Measurements from ENCODE around the gene SRRM3.

DNA sequence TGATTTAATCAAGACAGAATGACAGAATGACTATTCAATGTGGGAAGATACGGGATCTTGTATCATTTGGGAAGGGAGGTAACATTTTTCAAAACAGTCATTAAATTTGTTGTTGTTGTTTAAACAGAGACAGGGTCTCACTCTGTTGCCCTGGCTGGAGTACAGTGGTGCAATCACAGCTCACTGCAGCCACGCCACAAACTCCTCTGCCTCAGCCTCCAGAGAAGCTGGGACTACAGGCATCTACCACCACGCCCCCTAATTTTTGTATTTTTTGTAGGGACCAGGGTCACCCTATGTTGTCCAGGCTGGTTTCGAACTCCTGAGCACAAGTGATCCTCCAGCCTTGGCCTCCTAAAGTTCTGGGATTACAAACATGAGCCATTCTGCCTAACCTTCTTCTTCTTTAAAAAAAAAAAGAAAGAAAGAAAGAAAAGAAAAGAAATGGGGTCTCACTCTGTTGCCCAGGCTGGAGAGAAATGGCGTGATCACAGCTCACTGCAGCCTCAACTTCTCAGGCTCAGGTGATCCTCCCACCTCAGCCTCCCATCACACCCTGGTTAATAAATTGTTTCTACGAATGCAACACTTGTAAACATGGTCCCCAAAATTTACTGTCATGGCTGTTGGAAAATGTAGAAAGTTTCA lies 132.7 kb downstream of the SRRM3 start:
- TF ChIP-seq, protein P1, sequence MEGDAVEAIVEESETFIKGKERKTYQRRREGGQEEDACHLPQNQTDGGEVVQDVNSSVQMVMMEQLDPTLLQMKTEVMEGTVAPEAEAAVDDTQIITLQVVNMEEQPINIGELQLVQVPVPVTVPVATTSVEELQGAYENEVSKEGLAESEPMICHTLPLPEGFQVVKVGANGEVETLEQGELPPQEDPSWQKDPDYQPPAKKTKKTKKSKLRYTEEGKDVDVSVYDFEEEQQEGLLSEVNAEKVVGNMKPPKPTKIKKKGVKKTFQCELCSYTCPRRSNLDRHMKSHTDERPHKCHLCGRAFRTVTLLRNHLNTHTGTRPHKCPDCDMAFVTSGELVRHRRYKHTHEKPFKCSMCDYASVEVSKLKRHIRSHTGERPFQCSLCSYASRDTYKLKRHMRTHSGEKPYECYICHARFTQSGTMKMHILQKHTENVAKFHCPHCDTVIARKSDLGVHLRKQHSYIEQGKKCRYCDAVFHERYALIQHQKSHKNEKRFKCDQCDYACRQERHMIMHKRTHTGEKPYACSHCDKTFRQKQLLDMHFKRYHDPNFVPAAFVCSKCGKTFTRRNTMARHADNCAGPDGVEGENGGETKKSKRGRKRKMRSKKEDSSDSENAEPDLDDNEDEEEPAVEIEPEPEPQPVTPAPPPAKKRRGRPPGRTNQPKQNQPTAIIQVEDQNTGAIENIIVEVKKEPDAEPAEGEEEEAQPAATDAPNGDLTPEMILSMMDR (IDR thresholded peaks at IDR 0.05 in 8 of 11, conservative IDR thresholded peaks at IDR 0.05 in 3 of 11), result no peak
- TF ChIP-seq POLR2A (IDR thresholded peaks at IDR 0.05) (no peak), POLR2AphosphoS5 (IDR thresholded peaks at IDR 0.05) (no peak)
